GOT3 (cell line): Measurements from ENCODE around the gene LGALS16.
"Not testable (repeated sequence)": the region's sequence is repeated elsewhere in the genome, so short reads cannot be mapped to it uniquely, and the experiment has no call there.

Source experiments
- DNase-seq: peaks from one replicate; lab custom pipeline; 2025; ENCODE audit warnings: mixed read lengths; lab: John Stamatoyannopoulos, UW

Gene LGALS16

DNA sequence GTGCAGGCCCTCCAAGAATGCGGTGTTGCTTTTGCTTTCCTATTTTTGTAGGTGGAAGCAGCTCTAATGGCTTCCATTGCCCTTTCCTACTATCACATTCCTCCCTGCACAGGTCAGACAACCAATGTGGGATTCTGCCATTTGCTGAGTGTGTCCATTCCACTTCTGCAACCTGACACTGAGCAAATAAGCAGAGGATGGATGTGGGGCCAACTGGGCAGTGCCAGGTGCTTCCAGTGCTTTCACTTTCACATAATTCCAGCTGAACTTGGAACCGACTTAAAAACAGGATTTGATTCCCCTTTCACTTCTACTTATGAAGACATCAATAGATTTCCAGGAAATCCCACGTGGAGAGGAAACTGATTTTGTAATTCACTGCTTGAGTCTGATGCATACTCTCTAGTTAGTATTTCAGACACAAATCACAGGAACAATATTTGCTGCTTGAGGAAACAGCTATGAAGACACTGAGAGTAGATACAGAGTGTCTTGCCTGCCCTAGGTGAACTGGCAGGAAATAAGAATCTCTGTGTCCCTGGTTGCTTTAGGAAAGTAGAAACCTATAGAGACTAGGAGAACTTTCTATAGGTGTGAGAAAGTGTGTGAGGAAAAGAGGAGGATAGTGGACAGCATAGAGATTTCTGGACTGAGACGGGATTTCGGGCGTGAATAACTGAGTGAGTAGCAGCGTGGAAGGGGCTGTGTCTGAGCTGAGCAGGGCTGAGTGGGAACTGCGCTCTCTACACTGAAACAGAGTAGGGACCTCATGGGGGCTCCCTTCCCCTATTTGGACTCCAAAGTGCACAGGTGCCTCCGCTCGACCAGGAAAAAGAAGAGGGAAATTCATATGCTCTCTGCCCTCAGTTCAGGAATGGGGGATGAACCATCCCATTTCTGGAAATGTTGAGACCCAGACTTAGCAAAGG lies 22.5 kb downstream of the LGALS16 start:
- DNase-seq = no peak

DNA sequence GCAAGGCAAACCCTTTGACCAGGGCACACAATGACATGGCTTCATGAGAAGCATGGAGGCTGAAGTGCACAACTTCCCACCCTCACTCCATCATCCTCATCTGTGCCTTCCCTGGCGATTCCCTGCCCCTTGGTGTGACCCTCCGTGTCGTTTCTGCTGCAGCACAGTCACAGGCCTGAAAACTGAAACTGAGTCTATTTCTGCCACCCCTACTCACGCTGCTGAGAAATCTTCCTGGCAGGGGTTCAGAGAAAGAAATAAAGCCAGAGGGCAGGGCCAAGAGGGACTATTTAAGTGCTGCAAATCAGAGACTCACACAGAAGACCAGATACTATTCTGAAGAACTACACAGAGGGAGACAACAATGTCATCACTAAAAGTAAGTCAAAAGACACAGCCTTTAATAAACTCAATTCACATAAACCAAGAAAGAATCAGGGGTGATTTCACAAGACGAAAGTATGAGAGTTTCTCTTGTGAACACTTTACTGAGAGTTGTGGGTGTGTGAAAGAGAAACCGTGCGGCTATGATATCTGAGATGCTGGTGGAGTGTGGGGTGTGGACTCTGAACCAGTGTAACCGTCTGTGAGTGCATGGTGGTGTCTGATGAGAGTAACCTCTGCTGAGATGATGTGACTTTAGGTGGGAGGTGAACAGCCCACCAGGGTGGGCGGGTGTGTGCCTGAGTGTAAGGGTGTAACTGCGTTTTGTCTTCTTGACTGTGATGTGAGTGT lies 23.5 kb downstream of the LGALS16 start:
- no peak for DNase-seq

DNA sequence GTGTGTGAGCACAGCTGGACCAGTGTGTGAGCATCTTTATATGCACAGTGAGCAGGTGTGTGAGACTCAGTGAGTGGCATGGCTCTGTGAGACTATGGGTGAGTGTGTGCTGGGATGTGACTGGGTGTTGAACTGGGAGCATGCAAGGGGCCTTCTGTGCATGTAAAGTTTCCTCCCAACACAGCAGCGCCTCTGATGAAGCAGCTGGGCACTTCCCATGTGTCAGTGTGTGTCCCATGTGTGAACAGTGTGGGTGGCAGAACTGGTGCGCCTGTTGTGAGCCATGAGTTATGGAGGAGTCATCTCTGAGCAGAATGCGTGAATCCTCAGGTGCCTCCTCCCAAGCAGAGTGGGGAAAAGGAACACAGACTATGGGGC lies 24.1 kb downstream of the LGALS16 start:
- DNase-seq = no peak

GRCh38 chr19:39680593-39680992 lies 24.9 kb downstream of the LGALS16 start:
- DNase-seq = no peak

DNA sequence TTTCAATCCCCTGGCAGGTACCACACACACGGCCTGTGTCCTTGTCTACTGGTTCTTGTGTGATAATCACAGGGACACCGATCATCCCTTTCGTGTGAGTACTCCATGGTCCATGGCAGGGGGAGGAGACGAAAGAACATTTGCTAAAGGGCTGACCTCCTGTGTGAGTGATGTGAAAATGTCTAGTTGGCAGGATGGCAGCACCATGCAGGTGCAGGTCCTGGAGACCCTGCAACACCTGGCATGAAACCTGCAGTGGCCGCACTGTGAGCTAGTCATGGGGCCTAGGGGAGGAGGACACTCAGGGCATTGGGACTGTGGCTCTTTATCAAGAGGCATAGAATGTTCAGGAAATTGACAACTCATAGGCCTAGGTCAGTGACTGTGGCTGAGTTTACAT lies 25.7 kb downstream of the LGALS16 start:
- DNase-seq = no peak

DNA sequence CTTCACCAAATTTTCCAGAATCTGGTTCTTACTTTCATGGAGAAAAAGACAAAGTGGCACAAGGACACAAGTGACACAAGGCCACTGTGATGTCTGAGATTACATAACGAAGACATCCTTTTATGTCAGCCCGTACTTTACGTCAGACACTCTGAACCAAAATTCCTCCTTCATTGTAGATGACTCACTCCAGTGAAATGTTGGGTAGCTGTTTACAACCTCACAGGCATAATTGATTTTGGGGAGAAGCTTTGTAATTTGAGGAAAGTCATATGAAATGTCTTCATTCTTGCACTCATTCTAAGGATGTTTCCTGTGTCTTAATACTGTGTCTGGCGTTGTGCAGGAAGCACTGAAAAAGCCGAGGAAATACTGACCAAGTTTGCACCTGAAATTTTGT lies 28.6 kb downstream of the LGALS16 start:
- no peak for DNase-seq

DNA sequence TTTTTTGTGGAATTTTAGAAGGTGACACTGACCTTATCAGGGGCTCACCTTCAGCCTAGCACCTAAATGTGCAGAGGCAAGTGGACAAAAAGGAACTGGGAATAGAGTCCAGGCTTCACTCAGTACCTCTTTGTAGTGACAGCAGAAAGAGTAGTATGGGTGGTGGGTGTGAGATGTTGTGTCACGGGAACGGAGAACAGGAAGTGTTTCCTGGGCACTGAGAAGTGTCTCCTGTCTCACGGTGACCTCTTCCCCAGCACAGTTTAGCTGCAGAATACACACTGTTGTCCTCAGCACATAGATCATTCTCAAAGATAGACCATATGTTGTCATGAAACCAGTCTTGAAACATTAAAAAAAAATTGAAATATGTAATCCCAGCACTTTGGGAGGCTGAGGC lies 31.0 kb downstream of the LGALS16 start:
- no peak for DNase-seq

- DNase-seq = not testable (repeated sequence)
Measured at GRCh38 chr19:39688637-39689036, 32.9 kb downstream of the LGALS16 start.

- no peak for DNase-seq
Measured at GRCh38 chr19:39692166-39692565, 36.5 kb downstream of the LGALS16 start.

DNA sequence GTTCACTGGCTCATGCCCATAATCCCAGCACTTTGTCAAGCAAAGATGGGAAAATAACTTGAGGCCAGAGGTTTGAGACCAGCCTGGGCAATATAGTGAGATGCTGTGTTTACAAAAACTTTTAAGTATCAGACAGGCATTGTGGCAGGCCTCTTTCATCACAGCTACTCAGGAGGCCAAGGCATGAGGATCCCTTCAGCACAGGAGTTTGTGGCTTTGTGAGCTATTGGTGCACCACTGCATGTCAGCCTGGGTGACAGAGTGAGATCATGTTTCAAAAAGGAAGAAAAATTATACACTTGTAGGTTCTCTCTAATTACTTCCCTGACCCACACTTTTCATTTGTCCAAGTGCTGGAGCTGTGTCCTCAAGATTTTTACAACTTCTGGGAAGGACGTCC lies 37.1 kb downstream of the LGALS16 start:
- no peak for DNase-seq

GRCh38 chr19:39695759-39696158 lies 40.0 kb downstream of the LGALS16 start:
- DNase-seq = no peak

DNA sequence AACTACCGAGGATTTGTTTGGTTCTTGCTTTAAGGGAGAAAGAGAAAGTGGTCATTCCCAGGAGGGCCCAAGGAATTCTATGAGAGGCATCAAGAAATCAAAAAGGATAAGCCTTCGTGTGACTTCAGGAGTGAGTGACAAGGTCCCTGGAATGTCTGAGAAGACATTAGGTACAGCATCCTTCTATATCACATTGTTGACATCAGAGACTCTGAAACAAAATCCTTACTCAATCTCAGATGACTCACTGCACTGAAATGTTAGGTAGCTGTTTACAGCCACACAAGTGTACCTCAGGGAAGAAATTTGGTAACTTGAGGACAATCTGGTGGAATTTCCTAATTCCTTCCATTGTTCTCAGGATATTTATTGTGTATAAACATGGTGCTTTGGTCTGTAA lies 40.7 kb downstream of the LGALS16 start:
- DNase-seq = no peak

GRCh38 chr19:39698535-39698934 lies 42.8 kb downstream of the LGALS16 start:
- no peak for DNase-seq

GRCh38 chr19:39701291-39701690 lies 45.6 kb downstream of the LGALS16 start:
- no peak for DNase-seq

- DNase-seq = no peak
Measured at GRCh38 chr19:39704181-39705044, 48.7 kb downstream of the LGALS16 start, which contains the start of gene LGALS14. LGALS14 (plus strand) TSS chr19:39704481; CDS start chr19:39704529, 48 bp downstream.

DNA sequence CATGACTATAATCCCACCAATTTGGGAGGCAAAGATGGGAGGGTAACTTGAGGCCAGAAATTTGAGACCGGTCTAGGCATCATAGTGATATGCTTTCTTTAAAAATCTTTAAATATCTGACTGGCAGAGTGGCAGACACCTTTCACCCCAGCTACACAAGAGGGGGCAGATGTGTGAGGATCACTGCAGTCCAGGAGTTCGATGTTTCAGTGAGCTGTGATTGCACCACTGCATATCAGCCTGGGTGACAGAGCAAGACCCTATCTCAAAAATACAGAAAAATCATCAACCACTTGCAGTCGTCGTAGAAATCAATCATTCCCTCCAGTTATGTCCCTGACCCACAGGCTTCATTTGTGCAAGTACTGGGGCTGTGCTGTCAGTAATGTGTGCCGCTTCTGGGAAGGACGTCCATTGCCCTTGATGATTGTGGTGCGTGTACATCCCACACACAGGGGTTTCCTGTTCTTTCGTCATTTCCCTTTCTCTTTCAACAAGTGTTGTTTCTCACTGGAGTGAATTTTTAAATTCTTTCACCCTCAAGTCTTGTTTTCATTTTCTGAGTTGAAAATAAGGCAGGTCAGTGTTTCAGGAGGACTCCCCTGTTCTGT lies 50.0 kb downstream of the LGALS16 start:
- DNase-seq = no peak

DNA sequence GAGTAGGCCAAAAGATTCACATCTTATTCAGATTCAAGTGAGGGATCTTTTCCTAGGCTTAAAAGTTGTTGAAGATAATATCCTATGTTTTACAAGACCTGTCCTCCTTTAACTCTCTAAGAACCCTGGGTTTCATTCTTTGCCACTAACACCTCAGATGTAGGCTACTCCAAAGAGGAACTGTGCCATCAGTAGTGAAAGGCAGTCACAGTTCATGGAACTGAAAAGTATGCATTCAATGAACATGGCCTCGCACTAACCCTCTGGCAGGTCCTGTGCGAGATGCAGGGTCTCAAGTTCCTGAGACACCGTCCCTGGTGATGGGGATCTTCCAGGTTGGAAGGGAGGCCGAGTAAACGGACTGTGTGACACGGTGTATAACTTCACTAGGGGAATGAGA lies 52.9 kb downstream of the LGALS16 start:
- DNase-seq = no peak

DNA sequence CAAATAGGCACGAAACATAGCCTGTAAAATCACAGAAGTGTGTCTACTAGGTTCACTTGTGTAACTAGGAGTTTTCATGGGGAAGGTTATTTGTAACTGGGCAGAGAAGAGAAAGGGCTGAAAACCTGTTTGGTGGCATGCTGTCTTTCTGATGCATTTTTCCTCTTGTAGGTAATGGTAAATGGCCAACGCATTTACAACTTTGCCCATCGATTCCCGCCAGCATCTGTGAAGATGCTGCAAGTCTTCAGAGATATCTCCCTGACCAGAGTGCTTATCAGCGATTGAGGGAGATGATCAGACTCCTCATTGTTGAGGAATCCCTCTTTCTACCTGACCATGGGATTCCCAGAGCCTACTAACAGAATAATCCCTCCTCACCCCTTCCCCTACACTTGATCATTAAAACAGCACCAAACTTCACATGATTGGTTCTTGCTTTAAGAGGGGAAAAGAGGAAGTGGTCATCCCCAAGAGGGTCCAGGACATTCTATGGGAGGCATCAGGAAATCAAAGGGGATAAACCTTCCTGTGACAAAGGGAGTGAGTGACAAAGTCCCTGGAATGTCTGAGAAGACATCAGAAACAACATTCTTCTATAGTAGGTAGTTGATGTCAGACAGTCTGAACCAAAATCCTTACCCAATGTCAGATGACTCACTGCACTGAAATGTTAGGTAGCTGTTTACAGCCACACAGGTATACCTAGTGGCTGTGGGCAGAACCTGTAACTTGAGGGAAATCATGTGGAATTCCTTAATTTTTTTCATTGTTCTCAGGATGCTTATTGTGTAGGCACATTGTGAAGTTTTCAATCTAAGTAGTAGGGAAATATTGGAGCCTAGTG lies 53.5 kb downstream of the LGALS16 start:
- no peak for DNase-seq
